PC-9 (cell line): ENCODE results near the gene SLC24A4. TPM values are rescaled to one million over a fixed set of nuclear protein-coding genes. Genes with fewer than 3 reads are reported as not detected.

Experiments used
- BruUV-seq: library from RNA; stranded (reverse); fragments of 400-500 nt; replicated peaks from 2 replicates; lab custom pipeline; 2021; lab: Mats Ljungman, UMichigan
- CTCF ChIA-PET: fragments of 300-600 bp; sonication (Branson Sonifier 250); formaldehyde crosslinking; loops from one replicate; lab custom pipeline; 2022; ENCODE audit warnings: antibody characterized with exemption; lab: Charles Lee
- POLR2A ChIA-PET: fragments of 300-600 bp; sonication (Branson Sonifier 250); formaldehyde crosslinking; loops from one replicate; lab custom pipeline; 2022; ENCODE audit warnings: antibody characterized with exemption; ENCODE audit not compliant: unreplicated experiment; lab: Charles Lee
- DNase-seq, 2 experiments: peaks; one replicate each; pipeline versions ENCODE4 v3.0.0 to v3.0.0-alpha.2; 2015 to 2022; ENCODE audit warnings: mixed read lengths in 1 of 2
- H2AFZ ChIP-seq: fragments of 200-600 bp; sonication (generic); 2 replicates; pipeline ENCODE4 v1.8.1; 2017; ENCODE audit warnings: antibody characterized with exemption
- H3F3A ChIP-seq: fragments of 200-600 bp; sonication (generic); 2 replicates; pipeline ENCODE4 v1.8.1; 2017; ENCODE audit warnings: antibody characterized with exemption, mild to moderate bottlenecking, low read depth; ENCODE audit not compliant: insufficient read depth
- H3K27ac ChIP-seq: fragments of 200-600 bp; sonication (generic); 2 replicates; pipeline ENCODE4 v1.6.1; 2016; ENCODE audit warnings: mixed run types
- H3K27me3 ChIP-seq: fragments of 200-600 bp; sonication (generic); 2 replicates; pipeline ENCODE4 v1.6.1; 2016; ENCODE audit warnings: low read depth, mixed run types; ENCODE audit not compliant: insufficient read depth
- H3K36me3 ChIP-seq: fragments of 200-600 bp; sonication (generic); 2 replicates; pipeline ENCODE4 v1.6.1; 2016; ENCODE audit warnings: low read depth, mixed run types
- H3K4me1 ChIP-seq: fragments of 200-600 bp; sonication (generic); replicated peaks from 2 replicates; pipeline ENCODE4 v1.6.1; 2016; ENCODE audit warnings: mixed run types; ENCODE audit not compliant: insufficient read depth
- H3K4me2 ChIP-seq: fragments of 200-600 bp; sonication (generic); 2 replicates; pipeline ENCODE4 v1.6.1; 2017; ENCODE audit warnings: mixed run types
- H3K4me3 ChIP-seq: fragments of 200-600 bp; sonication (generic); 2 replicates; pipeline ENCODE4 v1.6.1; 2016; ENCODE audit warnings: mixed run types
- H3K79me2 ChIP-seq: fragments of 200-600 bp; sonication (generic); 2 replicates; pipeline ENCODE4 v1.6.1; 2017; ENCODE audit warnings: low read depth, mixed run types
- H3K9me2 ChIP-seq: fragments of 200-600 bp; sonication (generic); 2 replicates; pipeline ENCODE4 v1.8.1; 2017; ENCODE audit warnings: mild to moderate bottlenecking; ENCODE audit not compliant: insufficient read depth
- H3K9me3 ChIP-seq: fragments of 200-600 bp; sonication (generic); 2 replicates; pipeline ENCODE4 v1.8.1; 2016; ENCODE audit warnings: low read depth; ENCODE audit not compliant: insufficient read depth
- H4K20me1 ChIP-seq: fragments of 200-600 bp; sonication (generic); 2 replicates; pipeline ENCODE4 v1.8.1; 2017; ENCODE audit not compliant: insufficient read depth
- EZH2 ChIP-seq: fragments of 200-600 bp; sonication (generic); IDR thresholded peaks from 2 replicates; pipeline ENCODE4 v1.8.0; 2017; ENCODE audit warnings: antibody characterized with exemption, low read depth
- intact Hi-C: fragments of 100-400 bp; cut with micrococcal nuclease; formaldehyde crosslinking; loops from one replicate; pipeline ENCODE4 v1.10.0; 2022; ENCODE audit not compliant: unreplicated experiment
- total RNA-seq: library from RNA; stranded (reverse); gene quantifications from 2 replicates; pipeline ENCODE4 v1.2.3, GENCODE V29; 2021
- TF ChIP-seq, protein P1 (sequence below): fragments of 200-600 bp; sonication (generic); conservative IDR thresholded peaks from 2 replicates; pipeline ENCODE4 v1.6.1; 2017; ENCODE audit warnings: mixed run types, antibody characterized with exemption, mild to moderate bottlenecking, moderate library complexity

SLC24A4 gene
- total RNA-seq, 1 experiment from 2014 or later = not detected

DNA sequence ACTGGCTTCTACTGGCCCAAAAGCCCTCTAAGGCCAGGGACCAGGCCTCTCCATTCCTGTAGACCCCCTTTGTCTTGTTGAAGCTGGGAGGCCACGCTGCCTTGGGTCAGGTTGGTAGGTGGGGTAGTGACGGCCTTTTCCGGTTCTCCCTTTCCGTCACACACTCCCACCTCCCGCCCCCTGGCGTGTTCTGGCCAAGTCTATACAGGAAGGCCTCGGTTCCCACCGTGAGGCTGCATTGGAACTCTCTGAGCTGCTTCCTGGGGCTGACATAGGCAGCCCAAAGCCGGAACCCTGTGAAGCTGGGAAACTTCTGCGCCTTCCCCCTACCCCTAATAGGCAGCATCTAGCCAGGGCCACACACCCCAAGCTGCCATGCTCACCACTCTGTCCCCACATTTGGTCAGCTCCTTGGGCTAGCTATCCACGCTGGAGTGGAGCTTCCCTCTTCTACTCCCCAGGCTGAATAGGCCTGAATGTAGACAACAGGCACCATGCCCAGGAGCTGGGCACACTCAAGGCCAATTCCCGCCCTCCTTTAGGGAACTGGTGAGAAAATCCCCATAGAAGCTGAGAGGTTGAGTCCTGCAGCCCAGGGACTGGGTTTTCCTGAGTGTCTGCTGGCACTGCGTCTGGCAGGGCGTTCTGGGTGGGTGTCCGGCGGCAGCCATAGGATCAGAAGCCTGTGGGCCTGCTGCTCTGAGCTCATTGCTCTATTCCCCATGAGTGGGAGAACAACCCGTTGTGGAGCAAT is 226.3 kb downstream of the SLC24A4 start:
- peaks cover 7% of the 10 kb centered on the region; the same call in 1 of the 2 replicates for H3F3A ChIP-seq
- H3K27me3 ChIP-seq = no peaks in the 10 kb centered on the region
- ChIA-PET POLR2A (interaction anchor here (0.6 kb wide), 1 partner anchor 107 kb away, joined by 3 read pairs; no protein-coding TSS in a partner anchor), CTCF (no interaction called here)
- no peaks in the 10 kb centered on the region for H3K9me3 ChIP-seq
- H3K4me3 ChIP-seq = no peak overlapping the region
- H3K27ac ChIP-seq = no peak overlapping the region
- H3K79me2 ChIP-seq = peaks cover 25% of the 10 kb centered on the region
- H4K20me1 ChIP-seq = no peaks in the 10 kb centered on the region
- H3K4me2 ChIP-seq = no peak overlapping the region
- peaks cover 4% of the 10 kb centered on the region; the same call in 1 of the 2 replicates for H3K36me3 ChIP-seq
- H2AFZ ChIP-seq = no peak overlapping the region
- BruUV-seq = no TSS peak
- no peaks in the 10 kb centered on the region for H3K9me2 ChIP-seq
- intact Hi-C loops = no loop called here
- DNase-seq = no peak
- TF ChIP-seq EZH2 = no peak
- TF ChIP-seq, protein P1, sequence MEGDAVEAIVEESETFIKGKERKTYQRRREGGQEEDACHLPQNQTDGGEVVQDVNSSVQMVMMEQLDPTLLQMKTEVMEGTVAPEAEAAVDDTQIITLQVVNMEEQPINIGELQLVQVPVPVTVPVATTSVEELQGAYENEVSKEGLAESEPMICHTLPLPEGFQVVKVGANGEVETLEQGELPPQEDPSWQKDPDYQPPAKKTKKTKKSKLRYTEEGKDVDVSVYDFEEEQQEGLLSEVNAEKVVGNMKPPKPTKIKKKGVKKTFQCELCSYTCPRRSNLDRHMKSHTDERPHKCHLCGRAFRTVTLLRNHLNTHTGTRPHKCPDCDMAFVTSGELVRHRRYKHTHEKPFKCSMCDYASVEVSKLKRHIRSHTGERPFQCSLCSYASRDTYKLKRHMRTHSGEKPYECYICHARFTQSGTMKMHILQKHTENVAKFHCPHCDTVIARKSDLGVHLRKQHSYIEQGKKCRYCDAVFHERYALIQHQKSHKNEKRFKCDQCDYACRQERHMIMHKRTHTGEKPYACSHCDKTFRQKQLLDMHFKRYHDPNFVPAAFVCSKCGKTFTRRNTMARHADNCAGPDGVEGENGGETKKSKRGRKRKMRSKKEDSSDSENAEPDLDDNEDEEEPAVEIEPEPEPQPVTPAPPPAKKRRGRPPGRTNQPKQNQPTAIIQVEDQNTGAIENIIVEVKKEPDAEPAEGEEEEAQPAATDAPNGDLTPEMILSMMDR = no peak
- no peaks in the 10 kb centered on the region; the same call in 1 of the 2 replicates for H3K4me1 ChIP-seq

DNA sequence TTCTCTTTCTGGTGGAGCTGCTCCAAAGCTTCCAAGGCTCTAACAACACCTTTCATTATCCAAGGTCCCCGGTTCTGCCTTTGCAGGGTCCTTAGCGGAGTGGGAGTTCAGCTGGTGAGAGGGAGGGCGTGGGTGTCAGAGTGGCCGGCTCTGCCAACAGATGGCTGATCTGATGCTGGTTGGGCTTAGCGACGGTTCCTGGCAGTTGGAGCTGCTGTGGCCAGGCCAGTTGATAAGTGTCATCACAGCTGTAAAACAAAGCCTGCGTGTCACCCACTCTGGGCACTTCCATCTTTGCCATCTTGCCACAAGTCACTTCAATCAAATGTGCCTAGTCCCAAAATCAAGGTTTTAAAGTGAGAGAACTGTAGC is 226.9 kb downstream of the SLC24A4 start:
- H3K27ac ChIP-seq = no peak overlapping the region
- no peak overlapping the region for H2AFZ ChIP-seq
- peaks cover 4% of the 10 kb centered on the region; the same call in 1 of the 2 replicates for H3K36me3 ChIP-seq
- H3K79me2 ChIP-seq = peaks cover 21% of the 10 kb centered on the region
- no peak overlapping the region for H3K4me3 ChIP-seq
- intact Hi-C loops = no loop called here
- BruUV-seq = no TSS peak
- H3K4me1 ChIP-seq = no peaks in the 10 kb centered on the region; the same call in 1 of the 2 replicates
- no peak for DNase-seq
- H3K9me3 ChIP-seq = no peaks in the 10 kb centered on the region
- no peak overlapping the region for H3K4me2 ChIP-seq
- H3K27me3 ChIP-seq = no peaks in the 10 kb centered on the region
- no peaks in the 10 kb centered on the region for H4K20me1 ChIP-seq
- POLR2A ChIA-PET = interaction anchor here (0.6 kb wide), 1 partner anchor 106 kb away, joined by 3 read pairs; no protein-coding TSS in a partner anchor
- CTCF ChIA-PET = no interaction called here
- H3K9me2 ChIP-seq = no peaks in the 10 kb centered on the region
- H3F3A ChIP-seq = peaks cover 7% of the 10 kb centered on the region; the same call in 1 of the 2 replicates
- no peak for TF ChIP-seq EZH2
- TF ChIP-seq, protein P1 = no peak

Other genes with a start within 250 kb of the SLC24A4 start
- gene ATXN3, start 216.6 kb upstream of the SLC24A4 start, total RNA-seq = 5.9 and 8.5 TPM in 2 replicates
- 32.2 and 32.9 TPM in 2 replicates for gene NDUFB1, start 201.5 kb upstream of the SLC24A4 start, total RNA-seq
- gene CPSF2, start 201.2 kb upstream of the SLC24A4 start, total RNA-seq = 17.0 and 23.0 TPM in 2 replicates
- gene RIN3, start 190.6 kb downstream of the SLC24A4 start, total RNA-seq = 13.4 and 14.8 TPM in 2 replicates